Liver (tissue), 9 donors: Measurements from ENCODE around the gene PAQR4. TPM values are rescaled to one million over a fixed set of nuclear protein-coding genes. Genes with fewer than 3 reads are reported as not detected.

ENCODE experiments used
- DNase-seq: peaks from one replicate; pipeline ENCODE4 v3.0.0-alpha.2; 2017; ENCODE audit warnings: low spot score
- H3K27ac ChIP-seq, 2 donors: one replicate each; pipeline ENCODE4 v1.7.0; 2013; ENCODE audit warnings: inconsistent platforms in 2 of 2, low read length in 2 of 2, control low read depth in 1 of 2, low read depth in 1 of 2, mild to moderate bottlenecking in 1 of 2
- H3K27me3 ChIP-seq, 4 donors: one replicate each; pipeline versions ENCODE4 v1.6.1 to v1.7.0; 2013; ENCODE audit warnings: low read length in 3 of 4, inconsistent platforms in 1 of 4, mild to moderate bottlenecking in 1 of 4, moderate library complexity in 1 of 4; ENCODE audit not compliant: control insufficient read depth in 4 of 4, insufficient read depth in 4 of 4
- H3K36me3 ChIP-seq, 4 donors: one replicate each; pipeline versions ENCODE4 v1.6.1 to v1.7.0; 2013; ENCODE audit warnings: low read length in 3 of 4, mild to moderate bottlenecking in 3 of 4, low read depth in 1 of 4, moderate library complexity in 1 of 4; ENCODE audit not compliant: control insufficient read depth in 4 of 4, insufficient read depth in 3 of 4
- H3K4me1 ChIP-seq, 4 donors: one replicate each; pipeline versions ENCODE4 v1.6.1 to v1.7.0; 2013; ENCODE audit warnings: low read length in 3 of 4, mild to moderate bottlenecking in 3 of 4, moderate library complexity in 1 of 4; ENCODE audit not compliant: control insufficient read depth in 4 of 4, insufficient read depth in 4 of 4
- H3K4me3 ChIP-seq, 3 donors: one replicate each; pipeline versions ENCODE4 v1.6.1 to v1.7.0; 2013; ENCODE audit warnings: low read length in 3 of 3, control low read depth in 1 of 3, low read depth in 1 of 3, mild to moderate bottlenecking in 1 of 3
- H3K9ac ChIP-seq, 2 donors: one replicate each; pipeline ENCODE4 v1.7.0; 2013; ENCODE audit warnings: low read length in 2 of 2, mild to moderate bottlenecking in 2 of 2, moderate library complexity in 2 of 2, control low read depth in 1 of 2, low read depth in 1 of 2
- H3K9me3 ChIP-seq, 4 donors: one replicate each; pipeline versions ENCODE4 v1.6.1 to v1.7.0; 2013; ENCODE audit warnings: low read length in 3 of 4; ENCODE audit not compliant: control insufficient read depth in 4 of 4
- EGR1 ChIP-seq, 2 donors: IDR thresholded peaks; 2 replicates each; pipeline ENCODE4 v1.6.1; 2016 to 2018; ENCODE audit warnings: antibody characterized with exemption in 2 of 2, low read depth in 2 of 2
- FOXA1 ChIP-seq: IDR thresholded peaks from 2 replicates; pipeline ENCODE4 v1.6.1; 2016; ENCODE audit warnings: antibody characterized with exemption
- FOXA2 ChIP-seq: IDR thresholded peaks from 2 replicates; pipeline ENCODE4 v1.6.1; 2016; ENCODE audit warnings: antibody characterized with exemption
- GABPA ChIP-seq, 2 donors: IDR thresholded peaks in 1 of 2; conservative IDR thresholded peaks in 1 of 2; 2 replicates each; pipeline ENCODE4 v1.6.1; 2016; ENCODE audit warnings: antibody characterized with exemption in 2 of 2, mild to moderate bottlenecking in 1 of 2, moderate library complexity in 1 of 2
- HNF4G ChIP-seq: IDR thresholded peaks from 2 replicates; pipeline ENCODE4 v1.6.1; 2016; ENCODE audit warnings: antibody characterized with exemption
- JUND ChIP-seq, 2 donors: IDR thresholded peaks; 2 replicates each; pipeline ENCODE4 v1.6.1; 2016; ENCODE audit warnings: antibody characterized with exemption in 2 of 2
- NR2F2 ChIP-seq: IDR thresholded peaks from 2 replicates; pipeline ENCODE4 v1.6.1; 2016; ENCODE audit warnings: antibody characterized with exemption
- RAD21 ChIP-seq, 2 donors: IDR thresholded peaks; 2 replicates each; pipeline ENCODE4 v1.6.1; 2016; ENCODE audit warnings: antibody characterized with exemption in 2 of 2, mild to moderate bottlenecking in 2 of 2
- SP1 ChIP-seq: IDR thresholded peaks from 2 replicates; pipeline ENCODE4 v1.6.1; 2018; ENCODE audit warnings: antibody characterized with exemption, mild to moderate bottlenecking
- TAF1 ChIP-seq: conservative IDR thresholded peaks from 2 replicates; pipeline ENCODE4 v1.6.1; 2016; ENCODE audit warnings: antibody characterized with exemption, mild to moderate bottlenecking
- YY1 ChIP-seq: IDR thresholded peaks from 2 replicates; pipeline ENCODE4 v1.6.1; 2016; ENCODE audit warnings: antibody characterized with exemption, mild to moderate bottlenecking
- WGBS: extraction: QIAGEN DNeasy Blood & Tissue Kit; methylation state at CpG from one replicate; pipeline ENCODE4 v1.1.7; 2013; 5-methylcytosine and 5-hydroxymethylcytosine counted together
- polyA plus RNA-seq, 2 donors: library from polyadenylated mRNA; stranded (reverse) in 1 of 2; unstranded in 1 of 2; fragments of 200-250 nt in 1 of 2; fragments of >200 nt in 1 of 2; fragmentation: Nextera tagmentation in 1 of 2; extraction: Ambion mirVana in 1 of 2; gene quantifications; one replicate each; pipeline versions ENCODE4 v1.2.1 to v1.2.3, GENCODE V29; 2013 to 2015
- total RNA-seq, 2 donors: library from RNA; depleted of rRNA; stranded (reverse); fragments of >200 nt; gene quantifications; one replicate each; pipeline ENCODE4 v1.2.3, GENCODE V29; 2014
- TF ChIP-seq, protein P1 (sequence below): fragments of 150-350 bp; IDR thresholded peaks from 2 replicates; pipeline ENCODE4 v1.5.1; 2017; ENCODE audit warnings: improper control_type of control experiment, low read depth, low read length; ENCODE audit not compliant: missing input control
- TF ChIP-seq, protein P2 (sequence below): IDR thresholded peaks from 2 replicates; pipeline ENCODE4 v1.6.1; 2016; ENCODE audit warnings: antibody characterized with exemption
- TF ChIP-seq, protein P3 (sequence below): IDR thresholded peaks from 2 replicates; pipeline ENCODE4 v1.6.1; 2016; ENCODE audit warnings: antibody characterized with exemption
- TF ChIP-seq, protein P4 (sequence below): IDR thresholded peaks from 2 replicates; pipeline ENCODE4 v1.6.1; 2016; ENCODE audit warnings: antibody characterized with exemption, mild to moderate bottlenecking
- TF ChIP-seq, protein P5 (sequence below): IDR thresholded peaks from 2 replicates; pipeline ENCODE4 v1.6.1; 2016; ENCODE audit warnings: antibody characterized with exemption
- donor health status: healthy.
- donor health status: healthy.
- donor health status: healthy.
- donor health status: healthy.
- donor health status: healthy.

Gene PAQR4
- total and polyA plus RNA-seq, 4 donors = 0.63 to 9.9 (median 2.0) TPM

DNA sequence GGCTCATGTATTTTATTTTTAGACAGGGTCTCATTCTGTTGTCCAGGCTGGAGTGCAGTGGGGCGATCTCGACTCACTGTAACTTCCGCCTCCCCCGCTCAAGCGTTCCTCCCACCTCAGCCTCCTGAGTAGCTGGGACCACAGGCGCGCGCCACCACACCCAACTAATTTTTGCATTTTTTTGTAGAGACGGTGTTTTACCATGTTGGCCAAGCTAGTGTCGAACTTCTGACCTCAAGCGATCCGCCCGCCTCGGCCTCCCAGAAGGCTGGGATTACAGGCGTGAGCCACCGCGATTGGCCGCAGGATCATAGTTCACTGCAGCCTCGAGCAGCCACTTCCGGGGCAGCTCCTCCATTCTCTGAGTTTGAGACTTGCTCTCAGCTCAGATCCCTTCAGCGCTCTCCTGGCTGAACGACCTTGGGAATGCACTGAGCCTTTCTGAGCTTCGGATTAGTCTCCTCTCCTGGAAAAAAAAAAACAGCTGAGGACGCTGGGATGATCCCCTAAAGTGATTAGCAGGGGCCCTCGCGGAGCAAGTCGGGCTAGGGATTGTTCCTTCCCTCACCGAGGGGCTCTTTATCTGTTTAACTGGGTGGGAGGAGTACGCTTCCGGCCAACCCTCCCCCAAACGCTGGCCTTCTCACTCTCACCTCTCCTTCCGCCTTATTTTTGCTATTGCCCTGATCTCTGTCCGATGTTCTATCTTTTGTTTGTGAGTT lies 12.2 kb downstream of the PAQR4 start:
- peaks cover 0 to 2% (median 0%) of the 10 kb centered on the region in 4 donors for H3K27me3 ChIP-seq
- H3K4me3 ChIP-seq = no peak overlapping the region
- no peak overlapping the region for H3K27ac ChIP-seq
- peaks cover 8 to 41% (median 23%) of the 10 kb centered on the region in 4 donors for H3K4me1 ChIP-seq
- TF ChIP-seq SP1 (no peak), GABPA (IDR thresholded peaks at IDR 0.05 in 1 of 2, conservative IDR thresholded peaks at IDR 0.05 in 1 of 2) (no peak)
- TF ChIP-seq, protein P1, sequence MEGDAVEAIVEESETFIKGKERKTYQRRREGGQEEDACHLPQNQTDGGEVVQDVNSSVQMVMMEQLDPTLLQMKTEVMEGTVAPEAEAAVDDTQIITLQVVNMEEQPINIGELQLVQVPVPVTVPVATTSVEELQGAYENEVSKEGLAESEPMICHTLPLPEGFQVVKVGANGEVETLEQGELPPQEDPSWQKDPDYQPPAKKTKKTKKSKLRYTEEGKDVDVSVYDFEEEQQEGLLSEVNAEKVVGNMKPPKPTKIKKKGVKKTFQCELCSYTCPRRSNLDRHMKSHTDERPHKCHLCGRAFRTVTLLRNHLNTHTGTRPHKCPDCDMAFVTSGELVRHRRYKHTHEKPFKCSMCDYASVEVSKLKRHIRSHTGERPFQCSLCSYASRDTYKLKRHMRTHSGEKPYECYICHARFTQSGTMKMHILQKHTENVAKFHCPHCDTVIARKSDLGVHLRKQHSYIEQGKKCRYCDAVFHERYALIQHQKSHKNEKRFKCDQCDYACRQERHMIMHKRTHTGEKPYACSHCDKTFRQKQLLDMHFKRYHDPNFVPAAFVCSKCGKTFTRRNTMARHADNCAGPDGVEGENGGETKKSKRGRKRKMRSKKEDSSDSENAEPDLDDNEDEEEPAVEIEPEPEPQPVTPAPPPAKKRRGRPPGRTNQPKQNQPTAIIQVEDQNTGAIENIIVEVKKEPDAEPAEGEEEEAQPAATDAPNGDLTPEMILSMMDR = no peak
- H3K36me3 ChIP-seq = no peaks in the 10 kb centered on the region
- WGBS = 62% methylated on average over 33 of the region's 33 CpGs
- no peaks in the 10 kb centered on the region for H3K9me3 ChIP-seq
- H3K9ac ChIP-seq = no peak overlapping the region
- DNase-seq = no peak

DNA sequence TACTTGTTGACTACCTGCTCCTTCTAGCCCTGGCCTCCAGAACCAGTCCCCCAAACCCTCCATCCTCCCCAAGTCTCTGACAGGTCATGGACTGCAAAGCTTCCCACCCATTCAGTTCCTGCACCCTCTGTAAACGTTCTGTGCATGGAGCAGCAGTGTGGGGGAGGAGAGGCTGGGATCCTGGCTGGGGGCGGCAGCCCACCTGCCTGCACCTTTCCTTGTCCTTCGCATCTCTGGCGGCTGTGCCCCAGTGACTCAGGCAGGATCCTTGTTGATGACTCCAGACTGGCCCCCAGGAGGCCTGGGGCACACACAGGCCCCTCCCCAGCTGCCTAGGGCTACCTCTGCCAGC lies 12.7 kb downstream of the PAQR4 start:
- WGBS = 79% methylated on average over 4 of the region's 4 CpGs
- no peak overlapping the region for H3K27ac ChIP-seq
- H3K4me1 ChIP-seq = peaks cover 7 to 42% (median 23%) of the 10 kb centered on the region in 4 donors
- H3K36me3 ChIP-seq = no peaks in the 10 kb centered on the region
- H3K9me3 ChIP-seq = no peaks in the 10 kb centered on the region
- H3K27me3 ChIP-seq = peaks cover 0 to 2% (median 0%) of the 10 kb centered on the region in 4 donors
- no peak for DNase-seq
- H3K4me3 ChIP-seq = no peak overlapping the region
- TF ChIP-seq GABPA (IDR thresholded peaks at IDR 0.05 in 1 of 2, conservative IDR thresholded peaks at IDR 0.05 in 1 of 2) (no peak), FOXA1 (no peak)
- TF ChIP-seq, protein P2, sequence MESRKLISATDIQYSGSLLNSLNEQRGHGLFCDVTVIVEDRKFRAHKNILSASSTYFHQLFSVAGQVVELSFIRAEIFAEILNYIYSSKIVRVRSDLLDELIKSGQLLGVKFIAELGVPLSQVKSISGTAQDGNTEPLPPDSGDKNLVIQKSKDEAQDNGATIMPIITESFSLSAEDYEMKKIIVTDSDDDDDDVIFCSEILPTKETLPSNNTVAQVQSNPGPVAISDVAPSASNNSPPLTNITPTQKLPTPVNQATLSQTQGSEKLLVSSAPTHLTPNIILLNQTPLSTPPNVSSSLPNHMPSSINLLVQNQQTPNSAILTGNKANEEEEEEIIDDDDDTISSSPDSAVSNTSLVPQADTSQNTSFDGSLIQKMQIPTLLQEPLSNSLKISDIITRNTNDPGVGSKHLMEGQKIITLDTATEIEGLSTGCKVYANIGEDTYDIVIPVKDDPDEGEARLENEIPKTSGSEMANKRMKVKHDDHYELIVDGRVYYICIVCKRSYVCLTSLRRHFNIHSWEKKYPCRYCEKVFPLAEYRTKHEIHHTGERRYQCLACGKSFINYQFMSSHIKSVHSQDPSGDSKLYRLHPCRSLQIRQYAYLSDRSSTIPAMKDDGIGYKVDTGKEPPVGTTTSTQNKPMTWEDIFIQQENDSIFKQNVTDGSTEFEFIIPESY = no peak
- TF ChIP-seq, protein P3, sequence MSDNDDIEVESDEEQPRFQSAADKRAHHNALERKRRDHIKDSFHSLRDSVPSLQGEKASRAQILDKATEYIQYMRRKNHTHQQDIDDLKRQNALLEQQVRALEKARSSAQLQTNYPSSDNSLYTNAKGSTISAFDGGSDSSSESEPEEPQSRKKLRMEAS = no peak
- no peak overlapping the region for H3K9ac ChIP-seq

DNA sequence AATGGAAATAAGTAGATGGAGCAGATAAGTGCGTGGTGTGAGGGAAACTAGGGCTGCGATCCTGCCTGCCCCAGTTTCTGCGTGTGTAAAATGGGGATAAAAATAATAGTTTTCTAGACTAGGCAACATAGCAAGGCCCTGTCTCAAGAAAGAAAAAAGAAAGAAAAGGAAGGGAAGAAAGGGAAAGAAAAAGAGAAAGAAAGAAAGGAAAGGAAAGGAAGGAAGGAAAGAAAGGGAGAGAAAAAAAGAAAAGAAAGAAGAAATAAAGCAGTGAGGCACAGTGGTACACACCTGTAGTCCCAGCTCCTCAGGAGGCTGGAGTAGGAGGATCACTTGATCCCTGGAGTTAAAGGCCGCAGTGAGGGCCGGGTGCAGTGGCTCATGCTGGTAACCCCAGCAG lies 13.3 kb downstream of the PAQR4 start:
- Histone ChIP-seq H3K9ac (no peak overlapping the region), H3K9me3 (no peaks in the 10 kb centered on the region), H3K27ac (no peak overlapping the region), H3K27me3 (peaks cover 0 to 2% (median 0%) of the 10 kb centered on the region in 4 donors), H3K36me3 (no peaks in the 10 kb centered on the region), H3K4me3 (no peak overlapping the region), H3K4me1 (peaks cover 7 to 37% (median 19%) of the 10 kb centered on the region in 4 donors)
- 90% methylated on average over 5 of the region's 5 CpGs for WGBS
- TF ChIP-seq TAF1 (no peak), GABPA (IDR thresholded peaks at IDR 0.05 in 1 of 2, conservative IDR thresholded peaks at IDR 0.05 in 1 of 2) (no peak), FOXA2 (no peak), SP1 (no peak), EGR1 (IDR thresholded peaks at IDR 0.05; ENCODE audit: low read depth in 2 of 2) (no peak), FOXA1 (no peak), YY1 (no peak), HNF4G (no peak), JUND (IDR thresholded peaks at IDR 0.05) (no peak), NR2F2 (no peak), RAD21 (IDR thresholded peaks at IDR 0.05) (no peak)
- TF ChIP-seq, protein P4, sequence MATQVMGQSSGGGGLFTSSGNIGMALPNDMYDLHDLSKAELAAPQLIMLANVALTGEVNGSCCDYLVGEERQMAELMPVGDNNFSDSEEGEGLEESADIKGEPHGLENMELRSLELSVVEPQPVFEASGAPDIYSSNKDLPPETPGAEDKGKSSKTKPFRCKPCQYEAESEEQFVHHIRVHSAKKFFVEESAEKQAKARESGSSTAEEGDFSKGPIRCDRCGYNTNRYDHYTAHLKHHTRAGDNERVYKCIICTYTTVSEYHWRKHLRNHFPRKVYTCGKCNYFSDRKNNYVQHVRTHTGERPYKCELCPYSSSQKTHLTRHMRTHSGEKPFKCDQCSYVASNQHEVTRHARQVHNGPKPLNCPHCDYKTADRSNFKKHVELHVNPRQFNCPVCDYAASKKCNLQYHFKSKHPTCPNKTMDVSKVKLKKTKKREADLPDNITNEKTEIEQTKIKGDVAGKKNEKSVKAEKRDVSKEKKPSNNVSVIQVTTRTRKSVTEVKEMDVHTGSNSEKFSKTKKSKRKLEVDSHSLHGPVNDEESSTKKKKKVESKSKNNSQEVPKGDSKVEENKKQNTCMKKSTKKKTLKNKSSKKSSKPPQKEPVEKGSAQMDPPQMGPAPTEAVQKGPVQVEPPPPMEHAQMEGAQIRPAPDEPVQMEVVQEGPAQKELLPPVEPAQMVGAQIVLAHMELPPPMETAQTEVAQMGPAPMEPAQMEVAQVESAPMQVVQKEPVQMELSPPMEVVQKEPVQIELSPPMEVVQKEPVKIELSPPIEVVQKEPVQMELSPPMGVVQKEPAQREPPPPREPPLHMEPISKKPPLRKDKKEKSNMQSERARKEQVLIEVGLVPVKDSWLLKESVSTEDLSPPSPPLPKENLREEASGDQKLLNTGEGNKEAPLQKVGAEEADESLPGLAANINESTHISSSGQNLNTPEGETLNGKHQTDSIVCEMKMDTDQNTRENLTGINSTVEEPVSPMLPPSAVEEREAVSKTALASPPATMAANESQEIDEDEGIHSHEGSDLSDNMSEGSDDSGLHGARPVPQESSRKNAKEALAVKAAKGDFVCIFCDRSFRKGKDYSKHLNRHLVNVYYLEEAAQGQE = no peak
- TF ChIP-seq, protein P5, sequence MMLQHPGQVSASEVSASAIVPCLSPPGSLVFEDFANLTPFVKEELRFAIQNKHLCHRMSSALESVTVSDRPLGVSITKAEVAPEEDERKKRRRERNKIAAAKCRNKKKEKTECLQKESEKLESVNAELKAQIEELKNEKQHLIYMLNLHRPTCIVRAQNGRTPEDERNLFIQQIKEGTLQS = no peak
- TF ChIP-seq, protein P3 = no peak
- TF ChIP-seq, protein P2 = no peak
- DNase-seq = no peak
